ENCODE measurements around the gene ICAM5. TPM values are rescaled to one million over a fixed set of nuclear protein-coding genes. Genes with fewer than 3 reads are reported as not detected.

The ICAM5 gene
- polyA plus RNA-seq, 1 donor (not counting 4 experiments of a cell fraction or from before 2014, with no cell fraction given), result 0.20 TPM

DNA sequence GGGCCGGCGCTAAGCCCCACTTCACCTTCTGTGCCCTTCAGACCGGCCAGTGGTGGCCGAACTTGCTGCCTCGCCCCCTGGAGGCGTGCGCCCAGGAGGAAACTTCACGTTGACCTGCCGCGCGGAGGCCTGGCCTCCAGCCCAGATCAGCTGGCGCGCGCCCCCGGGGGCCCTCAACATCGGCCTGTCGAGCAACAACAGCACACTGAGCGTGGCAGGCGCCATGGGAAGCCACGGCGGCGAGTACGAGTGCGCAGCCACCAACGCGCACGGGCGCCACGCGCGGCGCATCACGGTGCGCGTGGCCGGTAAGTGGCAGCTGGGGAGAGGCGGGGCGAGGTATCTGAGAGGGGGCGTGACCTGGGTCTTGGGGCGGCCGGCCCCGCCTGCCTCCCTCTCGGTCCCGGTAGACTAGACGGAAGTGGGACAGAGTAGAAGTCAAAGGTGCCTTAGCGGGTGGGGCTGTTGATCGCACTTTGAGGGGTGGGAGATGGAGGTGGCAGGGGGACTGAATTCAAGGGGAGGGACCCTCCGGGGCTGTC, 5.6 kb downstream of the ICAM5 start:
- Histone ChIP-seq H3K9ac (ENCODE audit: control insufficient read depth, extremely low read depth, insufficient read depth, low read length) (no peak overlapping the region), H3K4me1 (ENCODE audit: control insufficient read depth, extremely low read depth, insufficient read depth, low read length) (peaks cover 12% of the 10 kb centered on the region), H3K4me3 (ENCODE audit: control insufficient read depth in 2 of 3, extremely low read depth in 1 of 3, insufficient read depth in 2 of 3, low read depth in 1 of 3, low read length in 3 of 3) (peak overlapping the region in 1 of 3 experiments; percentile 26), H3K27ac (ENCODE audit: control insufficient read depth, insufficient read depth, low read length) (no peak overlapping the region), H4K20me1 (ENCODE audit: control insufficient read depth, extremely low read depth, insufficient read depth, low read length) (no peaks in the 10 kb centered on the region), H3K79me2 (ENCODE audit: control insufficient read depth, insufficient read depth, low read length) (no peaks in the 10 kb centered on the region), H3K4me2 (ENCODE audit: control insufficient read depth, extremely low read depth, insufficient read depth, low read depth, low read length) (peak overlapping the region; percentile 45), H3K36me3 (ENCODE audit: control insufficient read depth in 2 of 2, extremely low read depth in 1 of 2, insufficient read depth in 2 of 2, low read length in 2 of 2) (no peaks in the 10 kb centered on the region), H3K9me1 (ENCODE audit: control insufficient read depth, extremely low read depth, insufficient read depth, low read length) (no peaks in the 10 kb centered on the region), H3K9me3 (ENCODE audit: control insufficient read depth, low read depth, low read length) (no peaks in the 10 kb centered on the region), H2AFZ (ENCODE audit: control insufficient read depth, low read length) (no peak overlapping the region), H3K27me3 (ENCODE audit: control insufficient read depth, extremely low read depth, insufficient read depth, low read length) (peaks cover 65% of the 10 kb centered on the region)
- FAIRE-seq (no peak), DNase-seq (ENCODE audit: low read depth, low spot score) (no peak)
- dilution Hi-C loops (cut with MboI; ENCODE audit: extremely low pct_ligation_motif_present, low sequenced_read_pairs), result no loop called here
- no peak for TF ChIP-seq EZH2 (IDR thresholded peaks at IDR 0.05; ENCODE audit: low read length)
- TF ChIP-seq, protein P1, sequence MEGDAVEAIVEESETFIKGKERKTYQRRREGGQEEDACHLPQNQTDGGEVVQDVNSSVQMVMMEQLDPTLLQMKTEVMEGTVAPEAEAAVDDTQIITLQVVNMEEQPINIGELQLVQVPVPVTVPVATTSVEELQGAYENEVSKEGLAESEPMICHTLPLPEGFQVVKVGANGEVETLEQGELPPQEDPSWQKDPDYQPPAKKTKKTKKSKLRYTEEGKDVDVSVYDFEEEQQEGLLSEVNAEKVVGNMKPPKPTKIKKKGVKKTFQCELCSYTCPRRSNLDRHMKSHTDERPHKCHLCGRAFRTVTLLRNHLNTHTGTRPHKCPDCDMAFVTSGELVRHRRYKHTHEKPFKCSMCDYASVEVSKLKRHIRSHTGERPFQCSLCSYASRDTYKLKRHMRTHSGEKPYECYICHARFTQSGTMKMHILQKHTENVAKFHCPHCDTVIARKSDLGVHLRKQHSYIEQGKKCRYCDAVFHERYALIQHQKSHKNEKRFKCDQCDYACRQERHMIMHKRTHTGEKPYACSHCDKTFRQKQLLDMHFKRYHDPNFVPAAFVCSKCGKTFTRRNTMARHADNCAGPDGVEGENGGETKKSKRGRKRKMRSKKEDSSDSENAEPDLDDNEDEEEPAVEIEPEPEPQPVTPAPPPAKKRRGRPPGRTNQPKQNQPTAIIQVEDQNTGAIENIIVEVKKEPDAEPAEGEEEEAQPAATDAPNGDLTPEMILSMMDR (optimal IDR thresholded peaks at IDR 0.05 in 1 of 3, IDR thresholded peaks at IDR 0.05 in 1 of 3, conservative IDR thresholded peaks at IDR 0.05 in 1 of 3; ENCODE audit: extremely low read depth in 1 of 3, insufficient read depth in 2 of 3, low read length in 3 of 3), result no peak

DNA sequence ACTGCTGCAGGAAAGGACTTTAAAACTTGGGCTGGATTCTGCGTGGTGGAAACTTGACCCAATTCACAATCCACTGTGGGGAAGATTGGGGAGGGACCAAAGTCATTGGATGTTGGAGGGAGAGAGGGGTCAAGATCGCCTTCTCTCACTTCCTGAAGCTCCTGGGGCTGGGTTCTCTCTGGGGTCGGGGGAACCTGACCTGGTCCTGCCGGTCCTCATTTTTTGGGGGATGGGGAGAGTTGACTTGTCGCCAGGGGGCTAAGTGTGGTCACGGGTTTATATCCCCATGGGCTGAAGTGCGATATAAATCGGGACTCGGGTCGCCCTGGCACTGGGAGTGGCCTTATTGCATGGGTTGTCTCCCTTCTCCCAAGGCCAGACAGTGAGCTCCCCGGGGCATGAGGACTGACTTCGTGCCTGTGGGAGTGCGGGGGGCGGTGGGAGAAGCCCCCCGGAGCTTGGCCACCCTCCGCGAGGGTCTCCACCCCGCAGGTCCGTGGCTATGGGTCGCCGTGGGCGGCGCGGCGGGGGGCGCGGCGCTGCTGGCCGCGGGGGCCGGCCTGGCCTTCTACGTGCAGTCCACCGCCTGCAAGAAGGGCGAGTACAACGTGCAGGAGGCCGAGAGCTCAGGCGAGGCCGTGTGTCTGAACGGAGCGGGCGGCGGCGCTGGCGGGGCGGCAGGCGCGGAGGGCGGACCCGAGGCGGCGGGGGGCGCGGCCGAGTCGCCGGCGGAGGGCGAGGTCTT, 6.3 kb downstream of the ICAM5 start:
- Histone ChIP-seq H3K27me3 (ENCODE audit: control insufficient read depth, extremely low read depth, insufficient read depth, low read length) (peaks cover 59% of the 10 kb centered on the region), H3K4me2 (ENCODE audit: control insufficient read depth, extremely low read depth, insufficient read depth, low read depth, low read length) (peak overlapping the region; percentile 45), H2AFZ (ENCODE audit: control insufficient read depth, low read length) (no peak overlapping the region), H3K9me1 (ENCODE audit: control insufficient read depth, extremely low read depth, insufficient read depth, low read length) (no peaks in the 10 kb centered on the region), H3K4me1 (ENCODE audit: control insufficient read depth, extremely low read depth, insufficient read depth, low read length) (peaks cover 6% of the 10 kb centered on the region), H3K9me3 (ENCODE audit: control insufficient read depth, low read depth, low read length) (no peaks in the 10 kb centered on the region), H3K79me2 (ENCODE audit: control insufficient read depth, insufficient read depth, low read length) (no peaks in the 10 kb centered on the region), H4K20me1 (ENCODE audit: control insufficient read depth, extremely low read depth, insufficient read depth, low read length) (no peaks in the 10 kb centered on the region), H3K4me3 (ENCODE audit: control insufficient read depth in 2 of 3, extremely low read depth in 1 of 3, insufficient read depth in 2 of 3, low read depth in 1 of 3, low read length in 3 of 3) (peak overlapping the region in 1 of 3 experiments; percentile 26), H3K27ac (ENCODE audit: control insufficient read depth, insufficient read depth, low read length) (no peak overlapping the region), H3K36me3 (ENCODE audit: control insufficient read depth in 2 of 2, extremely low read depth in 1 of 2, insufficient read depth in 2 of 2, low read length in 2 of 2) (no peaks in the 10 kb centered on the region), H3K9ac (ENCODE audit: control insufficient read depth, extremely low read depth, insufficient read depth, low read length) (no peak overlapping the region)
- FAIRE-seq, result no peak
- dilution Hi-C loops (cut with MboI; ENCODE audit: extremely low pct_ligation_motif_present, low sequenced_read_pairs), result no loop called here
- TF ChIP-seq, protein P1 (optimal IDR thresholded peaks at IDR 0.05 in 1 of 3, IDR thresholded peaks at IDR 0.05 in 1 of 3, conservative IDR thresholded peaks at IDR 0.05 in 1 of 3; ENCODE audit: extremely low read depth in 1 of 3, insufficient read depth in 2 of 3, low read length in 3 of 3), result no peak
- peak; percentile 63 for TF ChIP-seq EZH2 (IDR thresholded peaks at IDR 0.05; ENCODE audit: low read length)
- no peak for DNase-seq (ENCODE audit: low read depth, low spot score)

Data from keratinocyte (primary cell).